ENCODE results near the gene NPPA.

NPPA gene

GRCh38 chr1:11828511-11828910, 19.1 kb downstream of the NPPA start:
- TF ChIP-seq CTCF (IDR thresholded peaks at IDR 0.05; ENCODE audit: low read depth, low read length), result no peak
- no peak for DNase-seq (ENCODE audit: low read depth in 2 of 2)
- H3K4me3 ChIP-seq (replicated peaks in 1 of 2; ENCODE audit: low read depth in 2 of 2, low read length in 2 of 2), result no peak overlapping the region

- no peak for DNase-seq (ENCODE audit: low read depth in 2 of 2)
- no peak overlapping the region for H3K4me3 ChIP-seq (replicated peaks in 1 of 2; ENCODE audit: low read depth in 2 of 2, low read length in 2 of 2)
- TF ChIP-seq CTCF (IDR thresholded peaks at IDR 0.05; ENCODE audit: low read depth, low read length), result no peak
These were observed 20.6 kb downstream of the NPPA start for GRCh38 chr1:11826946-11827345.

DNA sequence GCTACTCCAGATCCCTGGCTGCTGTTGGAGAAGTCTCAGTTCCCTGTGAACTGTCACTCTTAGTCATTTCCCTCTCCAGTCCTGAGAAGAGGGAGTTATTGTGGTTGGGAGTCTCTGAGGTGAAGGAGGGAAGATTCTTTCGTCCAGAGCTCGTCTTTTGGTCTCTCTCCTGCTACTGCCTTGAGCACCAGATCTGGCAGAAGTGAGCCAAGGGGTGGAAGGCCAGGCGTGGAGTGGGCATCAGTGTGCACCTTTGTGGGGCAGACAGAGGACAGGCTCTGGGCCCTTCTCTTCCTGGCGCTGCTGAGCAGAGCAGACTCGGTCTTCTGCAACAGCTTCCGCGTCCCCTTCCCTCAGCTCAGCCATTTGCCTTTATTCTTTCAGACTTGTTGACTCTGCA, 22.5 kb downstream of the NPPA start:
- no peak for DNase-seq (ENCODE audit: low read depth in 2 of 2)
- TF ChIP-seq CTCF (IDR thresholded peaks at IDR 0.05; ENCODE audit: low read depth, low read length), result no peak
- no peak overlapping the region for H3K4me3 ChIP-seq (replicated peaks in 1 of 2; ENCODE audit: low read depth in 2 of 2, low read length in 2 of 2)

- H3K4me3 ChIP-seq (replicated peaks in 1 of 2; ENCODE audit: low read depth in 2 of 2, low read length in 2 of 2), result no peak overlapping the region
- no peak for DNase-seq (ENCODE audit: low read depth in 2 of 2)
- TF ChIP-seq CTCF (IDR thresholded peaks at IDR 0.05; ENCODE audit: low read depth, low read length), result no peak
These were observed 24.0 kb downstream of the NPPA start for GRCh38 chr1:11823366-11824137.

DNA sequence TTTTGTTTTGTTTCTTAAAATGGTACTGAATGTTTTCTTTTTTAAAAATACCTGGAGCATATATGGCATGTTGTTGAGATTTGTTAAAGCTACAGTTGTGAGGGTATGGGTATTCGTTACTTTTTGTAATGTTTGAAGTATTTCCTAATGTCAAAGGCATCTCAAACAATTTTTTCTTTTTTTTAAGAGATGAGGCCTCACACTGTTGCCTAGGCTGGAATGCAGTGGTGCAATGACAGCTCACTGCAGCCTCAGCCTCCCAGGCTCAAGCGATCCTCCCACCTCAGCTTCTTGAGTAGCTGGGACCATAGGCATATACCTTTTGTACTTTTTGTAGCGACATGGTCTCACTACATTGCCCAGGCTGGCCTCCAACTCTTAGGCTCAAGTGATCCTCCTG, 25.5 kb downstream of the NPPA start:
- no peak for TF ChIP-seq CTCF (IDR thresholded peaks at IDR 0.05; ENCODE audit: low read depth, low read length)
- H3K4me3 ChIP-seq (replicated peaks in 1 of 2; ENCODE audit: low read depth in 2 of 2, low read length in 2 of 2), result no peak overlapping the region
- peak; percentile 44 to 65 for DNase-seq (ENCODE audit: low read depth in 2 of 2)

GRCh38 chr1:11817192-11817591, 30.4 kb downstream of the NPPA start:
- no peak for DNase-seq (ENCODE audit: low read depth in 2 of 2)
- no peak for TF ChIP-seq CTCF (IDR thresholded peaks at IDR 0.05; ENCODE audit: low read depth, low read length)
- no peak overlapping the region for H3K4me3 ChIP-seq (replicated peaks in 1 of 2; ENCODE audit: low read depth in 2 of 2, low read length in 2 of 2)

DNA sequence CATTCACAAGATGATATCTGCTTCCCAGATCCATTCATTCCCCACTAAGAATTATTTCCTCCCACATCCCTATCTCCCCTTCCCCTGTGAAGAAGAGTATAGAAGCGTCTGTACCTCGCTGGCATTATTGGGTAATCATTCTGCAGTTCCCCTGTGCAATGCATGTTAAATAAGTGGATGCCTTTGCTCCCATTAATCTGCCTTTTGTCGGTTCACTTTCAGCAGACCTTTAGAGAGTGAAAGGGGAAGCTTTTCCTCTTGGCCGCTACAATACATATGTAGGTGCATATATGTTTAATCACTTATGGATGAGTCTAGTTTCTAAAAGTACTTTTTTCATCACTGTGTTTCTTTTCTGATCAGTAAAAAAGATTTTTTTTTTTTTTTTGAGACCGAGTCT, 34.6 kb downstream of the NPPA start:
- DNase-seq (ENCODE audit: low read depth in 2 of 2), result no peak
- no peak for TF ChIP-seq CTCF (IDR thresholded peaks at IDR 0.05; ENCODE audit: low read depth, low read length)
- no peak overlapping the region for H3K4me3 ChIP-seq (replicated peaks in 1 of 2; ENCODE audit: low read depth in 2 of 2, low read length in 2 of 2)

Data from cardiac fibroblast (primary cell).